HG02763 (cell line): ENCODE data around the gene HSPA4L.

Experiments
- ATAC-seq: cut with Tn5 transposase; IDR thresholded peaks from one replicate; pipeline ENCODE4 v1.9.1; 2021; ENCODE audit warnings: mild to moderate bottlenecking, moderate library complexity; ENCODE audit not compliant: unreplicated experiment

HSPA4L gene

DNA sequence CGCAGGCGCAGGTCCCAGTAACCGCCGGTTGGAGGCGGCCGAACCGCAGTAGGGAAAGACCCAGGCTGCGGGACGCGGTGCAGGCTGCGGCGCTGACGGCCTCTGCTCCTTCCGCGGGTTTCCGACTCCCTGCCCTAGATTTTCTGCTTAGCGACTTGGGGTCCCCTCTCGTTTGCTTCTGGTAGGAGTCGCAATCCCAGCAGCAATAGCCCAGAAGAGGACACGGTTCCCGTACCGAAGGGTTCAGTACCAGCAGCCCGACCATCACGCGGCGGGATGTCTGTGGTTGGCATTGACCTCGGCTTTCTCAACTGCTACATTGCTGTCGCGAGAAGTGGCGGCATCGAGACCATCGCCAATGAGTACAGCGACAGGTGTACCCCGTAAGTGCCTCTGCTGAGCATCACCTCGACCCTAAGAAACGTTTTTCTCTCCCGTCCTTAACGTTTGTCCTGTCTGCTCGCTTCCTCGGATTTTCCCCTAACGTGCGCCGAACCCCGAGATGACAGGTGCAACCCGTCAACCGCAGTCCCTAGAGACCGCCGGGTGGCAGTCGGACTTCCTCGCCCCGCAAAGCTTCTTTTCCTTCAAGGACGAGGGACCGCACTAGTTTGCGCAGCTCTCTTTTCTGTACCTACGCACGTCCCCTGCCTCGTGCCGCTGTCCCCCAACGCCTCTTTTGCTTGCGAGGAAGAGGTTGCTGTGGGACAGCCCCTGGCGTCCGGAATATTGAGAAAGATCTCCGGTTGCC lies at the start of gene HSPA4L:
Gene HSPA4L, plus strand, starts transcription at position 48 of the 751 bp plus-strand sequence. Its CDS starts 229 bp downstream, at position 277.
- peak; percentile 35 for ATAC-seq

DNA sequence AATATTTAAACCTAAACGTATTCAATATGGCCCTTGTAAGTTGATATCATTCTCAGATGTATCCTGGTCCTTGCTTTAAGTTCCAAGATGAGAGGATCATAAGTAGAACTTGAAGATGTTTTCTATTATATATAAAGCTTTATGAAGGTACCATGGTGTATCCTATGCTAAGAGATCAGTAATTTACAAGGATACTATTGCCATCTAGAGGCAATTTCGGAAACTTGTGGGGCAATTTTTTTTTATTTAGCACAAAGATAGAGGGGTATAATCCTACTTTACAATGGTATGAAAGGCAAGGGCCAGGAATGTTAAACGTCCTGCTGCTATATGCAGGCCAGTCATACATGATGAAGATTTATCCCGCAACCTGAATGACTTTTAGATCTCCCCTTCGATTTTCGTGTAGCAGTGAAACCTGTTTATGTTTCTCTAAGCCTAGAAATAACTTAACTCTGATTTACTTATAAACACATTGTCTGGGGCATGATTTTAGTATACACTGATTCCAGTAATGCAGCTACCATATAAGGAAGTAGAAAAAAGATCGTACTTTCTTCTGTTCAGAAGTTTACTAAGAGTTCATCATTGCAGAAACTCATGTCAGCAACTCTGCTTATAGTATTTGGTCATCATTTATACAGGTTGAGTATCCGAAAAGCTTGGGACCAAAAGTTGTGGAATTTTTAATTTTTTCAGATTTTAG lies 49.3 kb upstream of the HSPA4L start:
- no peak for ATAC-seq

DNA sequence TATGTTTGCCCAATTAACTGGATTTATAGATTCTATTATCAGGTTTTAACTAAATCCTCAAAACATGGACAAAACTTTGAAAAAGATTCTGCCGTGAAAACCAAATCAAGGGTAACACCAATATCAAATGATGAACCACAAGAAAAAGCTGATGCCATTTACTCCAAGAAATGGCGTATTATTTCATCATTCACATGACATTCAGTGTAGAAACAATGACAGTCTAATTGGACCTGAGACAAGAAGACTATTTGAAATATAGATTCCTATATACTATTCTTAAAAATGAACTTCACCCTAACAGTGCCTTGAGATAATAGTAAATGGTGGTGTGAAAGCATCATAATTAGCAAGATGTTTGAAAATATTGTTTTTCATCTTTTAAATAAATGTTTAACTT lies 47.1 kb upstream of the HSPA4L start:
- ATAC-seq, result no peak

DNA sequence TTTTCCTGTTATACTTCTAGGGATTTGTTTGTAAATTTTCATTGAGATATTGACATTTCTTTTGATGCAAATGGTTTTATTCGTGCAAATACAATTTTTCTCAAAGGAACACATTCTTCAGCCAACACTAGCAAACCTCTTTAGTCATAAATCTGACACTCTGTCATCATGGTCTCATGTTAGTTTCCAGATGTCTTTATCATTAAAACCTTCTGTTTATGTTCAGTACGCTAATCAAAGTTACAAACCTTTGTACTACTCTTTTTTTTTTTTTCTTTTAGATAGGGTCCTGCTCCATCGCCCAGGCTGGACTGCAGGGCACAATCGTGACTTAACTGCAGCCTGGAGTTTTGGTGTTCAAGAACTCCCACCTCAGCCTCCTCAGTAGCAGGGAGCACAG lies 44.8 kb upstream of the HSPA4L start:
- no peak for ATAC-seq

DNA sequence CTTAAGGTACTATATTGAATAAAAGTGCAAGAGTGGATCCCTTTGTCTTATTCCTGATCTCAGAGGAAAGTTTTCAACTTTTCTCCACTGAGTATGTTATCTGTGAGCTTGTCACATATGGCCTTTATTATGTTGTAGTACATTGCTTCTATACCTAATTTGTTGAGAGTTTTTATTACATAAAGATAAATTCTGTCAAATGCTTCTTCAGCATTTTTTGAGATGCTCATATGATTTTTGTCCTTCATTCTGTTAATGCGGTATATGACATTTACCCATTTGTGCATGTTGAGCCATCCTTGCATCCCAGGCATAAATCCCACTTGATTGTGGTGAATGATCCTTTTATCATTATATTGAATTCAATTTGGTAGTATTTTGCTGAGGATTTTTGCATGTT lies 40.9 kb upstream of the HSPA4L start:
- no peak for ATAC-seq

DNA sequence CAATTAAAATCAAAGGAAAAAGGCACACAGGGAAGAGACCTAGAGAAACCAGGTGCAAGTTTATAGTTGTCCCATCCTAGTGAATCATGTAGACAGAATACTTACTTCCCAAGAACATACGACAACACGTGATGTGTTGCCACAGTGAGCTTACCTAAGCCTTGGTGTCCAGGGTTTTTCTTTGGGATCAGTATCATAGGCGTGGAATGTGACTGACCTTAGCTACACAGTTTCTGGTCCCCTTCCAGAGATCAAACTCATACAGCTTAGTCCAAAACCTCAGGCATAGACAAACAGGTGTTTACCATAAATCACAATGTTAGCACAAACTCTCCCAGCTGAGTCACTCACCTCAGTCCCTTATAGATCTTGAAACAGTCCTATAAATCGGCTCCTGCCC lies 34.2 kb upstream of the HSPA4L start:
- ATAC-seq, result no peak

DNA sequence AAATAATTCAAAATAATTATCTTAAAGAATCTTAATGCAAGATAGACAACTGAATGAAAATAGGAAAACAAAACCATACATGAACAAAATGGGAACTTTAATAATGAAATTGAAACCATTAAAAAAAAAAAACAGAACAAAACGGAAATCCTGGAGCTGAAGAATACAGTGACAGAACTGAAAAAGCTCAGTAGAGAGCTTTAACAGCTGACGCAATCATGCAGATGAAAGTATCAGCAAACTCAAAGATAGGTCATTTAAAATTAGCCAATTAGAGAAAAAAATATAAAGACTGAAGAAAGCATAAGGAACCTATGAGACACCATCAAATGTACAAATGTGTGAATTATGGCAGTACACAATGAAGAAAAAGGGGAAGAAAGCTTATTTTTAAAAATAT lies 33.2 kb upstream of the HSPA4L start:
- ATAC-seq, result no peak

DNA sequence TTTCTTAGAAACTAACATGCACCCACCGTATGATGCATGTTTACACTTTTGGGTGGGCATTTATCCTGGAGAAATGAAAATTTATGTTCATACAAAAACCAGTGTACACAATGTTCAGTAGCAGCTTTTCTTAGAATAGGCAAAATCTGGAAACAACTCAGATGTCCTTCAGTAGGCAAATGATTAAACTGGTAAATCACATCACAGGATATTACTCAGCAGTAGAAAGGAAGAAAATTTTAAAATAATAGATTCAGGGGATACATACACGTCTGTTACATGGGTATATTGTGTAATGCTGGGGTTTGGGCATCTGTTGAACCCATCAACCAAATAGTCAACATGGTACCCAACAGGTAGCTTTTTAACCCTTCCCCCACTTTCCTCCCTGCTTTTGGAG lies 25.2 kb upstream of the HSPA4L start:
- ATAC-seq, result no peak

DNA sequence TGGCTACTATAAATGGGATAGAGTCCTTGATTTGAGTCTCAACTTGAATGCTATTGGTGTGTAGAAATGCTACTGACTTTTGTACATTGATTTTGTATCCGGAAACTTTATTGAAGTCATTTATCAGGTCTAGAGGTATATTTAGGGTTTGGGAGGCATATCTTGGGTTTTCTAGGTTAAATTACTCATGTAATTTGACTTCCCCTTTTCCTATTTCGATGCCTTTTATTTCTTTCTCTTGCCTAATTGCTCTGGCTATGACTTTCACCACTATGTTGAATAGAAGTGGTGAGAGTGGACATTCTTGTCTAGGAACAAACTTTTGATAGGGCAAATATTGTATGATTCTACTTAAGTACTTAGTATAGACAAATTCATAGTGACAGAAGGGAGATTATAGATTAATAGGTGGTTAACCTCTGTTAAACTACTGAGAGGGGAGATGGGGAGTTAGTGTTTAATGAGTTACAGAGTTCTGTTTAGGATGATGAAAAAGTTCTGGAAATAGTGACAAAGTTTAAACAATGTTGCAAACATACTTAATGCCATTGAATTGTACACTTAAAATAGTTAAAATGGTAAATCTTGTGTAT lies 22.8 kb upstream of the HSPA4L start:
- ATAC-seq, result peak; percentile 67

DNA sequence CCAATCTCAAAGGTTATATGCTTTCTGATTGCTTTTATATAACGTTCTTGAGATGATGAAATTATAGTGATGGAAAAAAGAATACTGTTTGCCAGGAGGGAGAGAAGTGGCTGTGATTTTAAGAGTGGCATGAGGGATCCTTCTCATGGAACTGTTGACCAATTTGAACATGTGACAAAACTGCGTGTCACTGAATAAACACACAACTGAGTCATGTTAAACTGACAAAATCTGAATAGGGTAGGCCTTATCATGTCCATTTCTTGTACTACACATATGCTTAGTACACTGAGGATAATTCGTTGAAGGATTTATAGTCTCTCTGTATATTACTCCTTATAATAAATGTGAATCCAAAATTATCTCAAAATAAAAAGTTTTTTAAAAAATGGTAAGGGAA lies 22.2 kb upstream of the HSPA4L start:
- ATAC-seq, result no peak

DNA sequence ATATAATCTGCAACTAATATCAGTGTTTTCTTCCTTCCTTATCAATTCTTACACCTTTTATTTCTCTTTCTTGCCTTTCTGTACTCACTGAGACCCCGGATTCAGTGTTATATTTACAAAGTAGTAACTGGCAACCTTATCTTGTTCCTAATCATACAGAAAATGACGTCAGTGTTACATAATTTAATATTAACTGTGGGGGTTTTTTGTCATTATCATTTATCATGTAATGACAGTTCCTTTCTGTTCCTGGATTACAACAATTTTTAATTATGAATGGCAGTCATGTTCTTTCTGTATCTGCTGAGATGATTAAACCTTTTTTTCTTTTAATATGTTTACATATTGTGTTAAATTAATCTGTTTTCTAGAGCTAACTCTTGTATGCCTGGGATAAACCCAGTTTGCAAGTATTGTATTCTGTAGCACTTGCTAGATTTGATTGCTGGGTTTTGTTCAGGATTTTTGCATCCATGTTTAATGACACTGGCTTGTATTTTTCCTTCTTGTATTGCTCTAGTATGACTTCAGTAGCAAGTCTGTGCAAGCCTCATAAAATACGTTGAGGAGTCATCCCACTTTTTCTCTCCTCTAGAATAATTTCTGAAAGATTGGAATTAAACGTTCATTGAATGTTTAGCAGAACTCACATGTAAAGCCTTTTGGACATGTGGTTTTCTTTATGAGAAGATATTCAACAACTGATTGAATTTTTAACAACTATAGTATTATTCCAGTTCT lies 10.4 kb upstream of the HSPA4L start:
- ATAC-seq, result no peak

DNA sequence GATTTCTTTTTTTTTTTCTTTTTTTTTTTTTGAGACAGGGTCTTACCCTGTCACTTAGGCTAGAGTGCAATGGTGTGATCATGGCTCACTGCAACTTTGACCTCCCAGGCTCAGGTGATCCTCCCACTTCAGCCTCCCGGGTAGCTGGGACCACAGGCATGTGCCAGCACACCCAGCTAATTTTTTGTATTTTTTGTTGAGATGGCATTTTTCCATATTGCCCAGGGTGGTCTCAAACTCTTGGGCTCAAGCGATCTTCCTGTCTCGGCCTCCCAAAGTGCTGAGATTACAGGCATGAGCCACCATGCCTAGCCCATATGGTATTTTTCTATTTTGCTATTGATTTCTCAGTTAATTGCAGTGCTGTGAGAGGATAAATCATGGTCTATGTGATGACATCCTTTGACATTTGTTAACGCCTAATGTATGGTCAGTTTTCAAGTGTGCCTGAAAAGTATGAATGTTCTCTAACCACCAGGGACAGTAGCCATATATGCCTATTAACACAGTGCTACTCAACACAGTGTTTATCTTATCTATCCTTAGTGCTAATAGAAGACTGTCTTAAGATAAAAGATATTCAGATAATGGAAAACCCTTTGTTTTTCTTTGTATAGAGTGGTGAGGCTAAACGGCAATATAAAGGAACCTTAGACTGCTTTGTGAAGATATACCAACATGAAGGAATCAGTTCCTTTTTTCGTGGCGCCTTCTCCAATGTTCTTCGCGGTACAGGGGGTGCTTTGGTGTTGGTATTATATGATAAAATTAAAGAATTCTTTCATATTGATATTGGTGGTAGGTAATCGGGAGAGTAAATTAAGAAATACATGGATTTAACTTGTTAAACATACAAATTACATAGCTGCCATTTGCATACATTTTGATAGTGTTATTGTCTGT lies 9.1 kb upstream of the HSPA4L start:
- no peak for ATAC-seq

DNA sequence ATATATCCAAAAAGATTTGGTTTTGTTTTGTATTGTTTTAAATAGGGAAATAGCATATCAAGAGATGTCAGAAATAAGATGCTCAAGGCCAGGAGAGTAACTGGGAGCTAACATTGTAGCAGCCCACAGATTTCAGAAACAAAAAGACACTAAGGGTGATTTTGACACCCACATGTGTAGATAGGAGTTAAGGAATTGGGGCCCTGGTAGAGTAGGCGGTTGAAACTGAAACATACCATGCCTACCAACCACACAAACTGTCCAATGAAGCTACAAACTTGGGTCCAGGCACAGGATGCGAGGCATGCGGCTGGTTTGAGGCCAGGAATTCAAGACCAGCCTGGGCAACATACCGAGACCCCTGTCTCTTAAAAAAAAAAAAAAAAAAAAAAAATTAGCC lies 6.3 kb upstream of the HSPA4L start:
- peak; percentile 37 for ATAC-seq

DNA sequence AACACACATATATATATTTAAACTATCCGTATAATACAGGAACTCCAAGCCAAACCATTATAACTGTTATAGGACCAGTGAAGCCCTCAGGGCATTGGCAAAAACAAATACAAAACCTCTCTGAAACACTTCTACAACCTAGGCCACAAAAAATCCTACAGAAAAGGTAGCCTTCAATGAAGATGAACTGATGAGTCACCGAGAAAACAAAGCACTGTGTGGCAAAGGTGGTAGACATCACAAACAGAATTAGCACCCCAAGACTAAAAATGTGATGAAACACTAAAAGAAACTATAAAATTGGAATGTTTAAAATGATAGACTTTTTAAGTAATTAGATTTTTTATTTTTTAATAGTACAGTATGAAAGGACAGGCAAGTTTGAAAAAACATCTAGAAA lies 5.5 kb upstream of the HSPA4L start:
- ATAC-seq, result no peak

DNA sequence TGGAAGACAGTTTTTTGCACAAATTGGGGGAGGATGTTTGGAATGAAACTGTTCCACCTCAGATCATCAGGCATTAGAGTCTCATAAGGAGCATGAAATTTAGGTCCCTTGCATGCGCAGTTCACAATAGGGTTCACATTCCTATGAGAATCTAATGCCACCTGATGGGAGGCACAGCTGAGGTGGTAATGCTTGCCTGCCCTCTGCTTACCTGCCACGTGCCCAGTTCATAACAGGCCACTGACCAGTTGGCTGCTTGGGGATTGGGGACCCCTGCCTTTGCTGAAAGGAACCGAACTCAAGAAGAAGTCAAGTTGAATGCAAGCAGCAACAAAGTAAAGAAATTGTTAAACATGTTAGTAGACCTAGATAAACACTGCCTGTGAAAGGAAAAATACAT lies 4.6 kb upstream of the HSPA4L start:
- no peak for ATAC-seq

DNA sequence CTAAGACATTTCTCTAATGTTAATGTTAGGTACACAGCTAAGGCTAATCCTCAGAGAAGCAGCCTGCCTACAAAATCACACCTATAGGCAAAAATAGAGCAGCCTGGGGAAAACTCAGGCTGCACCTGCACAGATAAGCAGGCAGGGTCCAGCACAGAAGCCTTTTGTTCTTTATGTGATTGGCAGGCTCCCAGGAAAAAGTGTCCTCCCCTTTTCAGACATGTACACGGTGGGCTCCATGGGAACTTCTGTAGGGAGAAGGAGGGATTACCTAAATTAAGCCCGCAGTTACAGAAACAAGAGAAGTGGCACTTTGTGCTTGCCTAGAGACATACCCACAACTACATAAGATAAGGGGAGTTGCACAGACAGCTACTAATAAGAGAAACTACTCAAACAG lies 4.0 kb upstream of the HSPA4L start:
- ATAC-seq, result no peak

DNA sequence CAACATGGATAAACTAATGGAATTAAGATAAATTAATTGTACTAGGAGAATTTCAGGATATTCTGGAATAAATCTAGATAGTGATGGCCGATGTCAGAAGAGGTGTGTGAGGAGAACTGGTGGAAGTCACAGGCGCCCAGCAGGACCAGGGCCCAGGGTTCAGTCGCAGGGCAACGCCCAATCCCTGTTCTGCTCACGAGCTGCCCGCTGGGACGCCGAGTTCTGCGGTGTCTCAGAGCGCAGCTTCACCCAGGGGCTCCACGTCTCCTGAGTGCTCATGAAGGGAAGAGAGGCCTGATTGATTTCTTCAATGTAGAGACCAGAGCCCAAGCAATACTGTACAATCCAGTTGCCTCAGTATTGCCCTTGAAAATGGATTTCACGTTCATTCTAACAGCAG lies 1.5 kb upstream of the HSPA4L start:
- ATAC-seq, result no peak

DNA sequence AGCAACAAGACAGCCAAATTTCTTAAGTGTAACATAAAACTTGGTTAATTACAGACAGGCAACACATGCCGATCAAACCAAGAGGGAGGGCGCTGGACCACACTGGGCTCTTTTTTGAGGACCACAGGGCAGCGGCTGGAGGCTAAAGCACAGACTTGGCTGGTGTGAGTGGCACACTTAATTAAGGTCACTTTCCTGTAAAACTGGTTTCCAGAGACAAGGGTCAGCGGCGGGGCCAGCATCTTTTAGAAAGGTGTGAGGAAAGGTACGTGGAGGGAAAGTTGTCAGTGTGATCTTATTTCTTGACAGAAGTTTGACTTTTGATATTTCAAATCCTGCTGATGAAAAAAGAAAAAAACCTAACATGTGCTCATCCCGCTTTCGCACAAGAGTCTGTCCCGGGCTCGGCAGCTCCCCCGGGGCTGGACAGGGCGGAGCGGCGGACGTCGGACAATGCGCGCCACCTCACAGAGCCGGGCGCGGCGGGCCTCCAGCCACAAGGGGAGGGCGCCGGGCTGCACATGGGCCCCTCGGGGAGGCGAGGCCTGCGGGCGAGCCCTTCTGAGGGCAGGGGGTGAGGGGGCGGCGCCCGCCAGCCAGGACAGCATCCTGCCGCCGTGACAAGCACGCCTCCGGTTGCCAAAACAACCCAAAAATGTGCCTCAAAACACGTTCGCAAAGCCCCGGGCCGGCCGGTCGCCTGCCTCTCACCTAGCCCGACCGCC lies 660 bp upstream of the HSPA4L start:
- ATAC-seq, result peak; percentile 36

DNA sequence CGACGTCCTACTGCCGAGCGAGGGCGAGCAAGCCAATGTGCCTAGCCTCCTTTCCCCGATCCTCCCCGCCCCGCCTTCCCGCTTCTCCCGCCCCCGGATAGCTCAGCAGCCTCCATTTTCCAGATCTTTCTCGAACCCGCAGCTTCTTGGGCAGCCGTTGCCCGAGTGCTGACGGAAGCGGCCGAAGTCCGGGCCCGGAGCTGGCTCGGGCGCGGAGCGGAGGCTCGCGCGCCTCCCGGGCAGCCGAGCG lies 172 bp upstream of the HSPA4L start:
- ATAC-seq, result peak; percentile 79
